ENCODE results near the gene RNH1.

RNH1 gene

GRCh38 chr11:454801-455565 lies 52.1 kb downstream of the RNH1 start:
- DNase-seq: no peak

GRCh38 chr11:454043-454442 lies 53.0 kb downstream of the RNH1 start:
- no peak for DNase-seq

GRCh38 chr11:453564-453963 lies 53.5 kb downstream of the RNH1 start:
- no peak for DNase-seq

- DNase-seq: no peak
Observed at GRCh38 chr11:452916-453527, 54.0 kb downstream of the RNH1 start.

DNA sequence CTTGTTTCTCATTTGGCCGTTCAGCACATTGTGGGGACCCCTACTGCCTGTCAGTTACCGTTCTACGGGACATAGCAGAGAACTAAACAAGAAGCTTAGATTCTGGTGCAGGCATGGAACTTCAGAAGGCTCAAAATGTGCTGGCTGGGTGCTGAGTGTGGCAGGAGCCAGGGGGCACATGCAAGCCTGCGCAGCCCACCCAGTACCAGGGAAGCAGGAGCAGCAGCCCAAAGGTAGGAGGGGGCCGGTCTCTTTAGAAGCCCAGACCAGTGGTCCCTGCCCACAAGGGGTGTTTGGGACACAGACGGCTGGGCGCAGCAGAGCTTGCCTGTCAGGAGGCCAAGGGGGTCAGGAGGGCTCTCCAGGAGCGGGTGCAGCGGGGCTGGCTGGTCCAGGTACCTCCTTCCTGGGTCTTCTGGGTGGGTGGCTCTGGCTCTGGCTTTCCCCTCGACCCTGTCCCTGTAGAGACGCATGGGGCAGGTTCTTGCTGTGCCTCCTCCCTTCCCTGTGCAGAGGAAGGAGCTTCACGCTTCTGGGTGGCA lies 54.8 kb downstream of the RNH1 start:
- no peak for DNase-seq

DNA sequence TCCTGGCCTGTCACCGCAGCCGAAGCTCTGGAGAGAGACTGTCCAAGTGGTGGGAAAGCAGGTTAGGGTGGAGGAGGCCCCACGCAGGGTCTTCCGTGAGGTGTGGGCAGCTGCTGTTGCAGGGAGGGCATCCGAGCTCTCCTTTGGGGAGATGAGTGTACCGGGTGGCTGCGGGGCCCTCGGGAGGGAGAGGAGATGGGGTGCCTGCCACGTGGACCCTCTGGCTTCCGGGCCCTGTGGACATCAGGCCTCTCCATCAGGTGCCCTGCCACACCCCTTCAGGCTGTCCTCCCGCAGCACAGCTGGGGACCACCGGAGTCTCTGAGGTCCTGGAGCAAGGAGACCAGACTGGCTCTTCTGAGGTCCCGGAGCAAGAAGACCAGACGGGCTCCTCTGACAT lies 55.3 kb downstream of the RNH1 start:
- no peak for DNase-seq

- peak; percentile 33 for DNase-seq
Observed at GRCh38 chr11:450809-451451, 56.1 kb downstream of the RNH1 start.

- peak; percentile 94 for DNase-seq
Observed at GRCh38 chr11:449889-450808, 56.9 kb downstream of the RNH1 start, which contains the start of gene PTDSS2. Gene PTDSS2 (plus strand): TSS chr11:450279. CDS start chr11:450456, 177 bp downstream.

- DNase-seq: peak; percentile 90
Observed at GRCh38 chr11:447923-448731, 58.9 kb downstream of the RNH1 start.

GRCh38 chr11:446891-447290 lies 60.2 kb downstream of the RNH1 start:
- DNase-seq: peak; percentile 25

- DNase-seq: no peak
Observed at GRCh38 chr11:445765-446588, 61.1 kb downstream of the RNH1 start.

Measured in NCI-H1092 treated with DMSO at 0.1 percent for 48 hours (cell line).